ENCODE data around the gene NTRK3. TPM values are rescaled to one million over a fixed set of nuclear protein-coding genes. Genes with fewer than 3 reads are reported as not detected.

Gene NTRK3
- total RNA-seq, 1 donor from 2014 or later: not detected

DNA sequence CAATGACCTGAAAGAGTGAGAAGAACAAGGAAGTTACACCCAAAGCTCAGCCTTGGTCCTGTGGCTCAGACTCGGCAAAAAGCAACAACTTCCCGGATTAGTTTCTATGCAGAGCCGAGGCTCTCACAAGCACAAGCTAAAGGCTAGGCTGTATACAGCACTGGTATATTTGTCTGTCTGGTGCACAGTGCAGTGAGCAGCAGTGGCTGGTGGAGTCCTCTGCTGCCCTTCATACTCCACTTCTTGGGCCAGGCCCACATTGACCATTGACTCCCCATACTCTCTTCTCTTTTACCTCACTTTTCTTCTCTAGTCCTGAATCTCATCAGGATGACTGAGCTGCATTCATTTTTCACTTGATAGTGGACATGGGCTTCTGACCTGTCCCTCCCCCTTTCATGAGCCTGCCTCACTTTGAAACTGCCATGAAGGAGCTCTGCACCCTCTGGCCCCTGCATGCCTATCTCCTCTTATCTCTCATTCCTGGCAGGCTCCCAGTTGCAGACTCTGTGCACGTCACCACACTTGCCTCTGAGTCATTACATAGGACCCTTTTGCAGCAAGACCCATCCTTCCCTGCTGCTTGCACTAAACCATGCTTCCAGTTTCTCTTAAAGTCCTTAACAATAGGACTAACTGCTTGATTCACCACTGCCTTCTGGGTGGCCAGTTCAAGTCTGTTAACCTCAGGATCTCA lies 379.3 kb downstream of the NTRK3 start:
- no peaks in the 10 kb centered on the region for H3K27me3 Mint-ChIP-seq
- H3K4me1 Mint-ChIP-seq: no peaks in the 10 kb centered on the region
- TF ChIP-seq, protein P1, sequence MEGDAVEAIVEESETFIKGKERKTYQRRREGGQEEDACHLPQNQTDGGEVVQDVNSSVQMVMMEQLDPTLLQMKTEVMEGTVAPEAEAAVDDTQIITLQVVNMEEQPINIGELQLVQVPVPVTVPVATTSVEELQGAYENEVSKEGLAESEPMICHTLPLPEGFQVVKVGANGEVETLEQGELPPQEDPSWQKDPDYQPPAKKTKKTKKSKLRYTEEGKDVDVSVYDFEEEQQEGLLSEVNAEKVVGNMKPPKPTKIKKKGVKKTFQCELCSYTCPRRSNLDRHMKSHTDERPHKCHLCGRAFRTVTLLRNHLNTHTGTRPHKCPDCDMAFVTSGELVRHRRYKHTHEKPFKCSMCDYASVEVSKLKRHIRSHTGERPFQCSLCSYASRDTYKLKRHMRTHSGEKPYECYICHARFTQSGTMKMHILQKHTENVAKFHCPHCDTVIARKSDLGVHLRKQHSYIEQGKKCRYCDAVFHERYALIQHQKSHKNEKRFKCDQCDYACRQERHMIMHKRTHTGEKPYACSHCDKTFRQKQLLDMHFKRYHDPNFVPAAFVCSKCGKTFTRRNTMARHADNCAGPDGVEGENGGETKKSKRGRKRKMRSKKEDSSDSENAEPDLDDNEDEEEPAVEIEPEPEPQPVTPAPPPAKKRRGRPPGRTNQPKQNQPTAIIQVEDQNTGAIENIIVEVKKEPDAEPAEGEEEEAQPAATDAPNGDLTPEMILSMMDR (IDR thresholded peaks at IDR 0.05): no peak
- intact Hi-C loops (cut with micrococcal nuclease): no loop called here
- H3K4me3 Mint-ChIP-seq: no peak overlapping the region
- ChIA-PET CTCF (no interaction called here), POLR2A (no interaction called here)
- no peak for DNase-seq
- H3K27ac Mint-ChIP-seq: no peak overlapping the region
- ATAC-seq (ENCODE audit: low read depth): no peak
- no peaks in the 10 kb centered on the region for H3K36me3 Mint-ChIP-seq (ENCODE audit: low read depth)
- no peaks in the 10 kb centered on the region for H3K9me3 Mint-ChIP-seq

DNA sequence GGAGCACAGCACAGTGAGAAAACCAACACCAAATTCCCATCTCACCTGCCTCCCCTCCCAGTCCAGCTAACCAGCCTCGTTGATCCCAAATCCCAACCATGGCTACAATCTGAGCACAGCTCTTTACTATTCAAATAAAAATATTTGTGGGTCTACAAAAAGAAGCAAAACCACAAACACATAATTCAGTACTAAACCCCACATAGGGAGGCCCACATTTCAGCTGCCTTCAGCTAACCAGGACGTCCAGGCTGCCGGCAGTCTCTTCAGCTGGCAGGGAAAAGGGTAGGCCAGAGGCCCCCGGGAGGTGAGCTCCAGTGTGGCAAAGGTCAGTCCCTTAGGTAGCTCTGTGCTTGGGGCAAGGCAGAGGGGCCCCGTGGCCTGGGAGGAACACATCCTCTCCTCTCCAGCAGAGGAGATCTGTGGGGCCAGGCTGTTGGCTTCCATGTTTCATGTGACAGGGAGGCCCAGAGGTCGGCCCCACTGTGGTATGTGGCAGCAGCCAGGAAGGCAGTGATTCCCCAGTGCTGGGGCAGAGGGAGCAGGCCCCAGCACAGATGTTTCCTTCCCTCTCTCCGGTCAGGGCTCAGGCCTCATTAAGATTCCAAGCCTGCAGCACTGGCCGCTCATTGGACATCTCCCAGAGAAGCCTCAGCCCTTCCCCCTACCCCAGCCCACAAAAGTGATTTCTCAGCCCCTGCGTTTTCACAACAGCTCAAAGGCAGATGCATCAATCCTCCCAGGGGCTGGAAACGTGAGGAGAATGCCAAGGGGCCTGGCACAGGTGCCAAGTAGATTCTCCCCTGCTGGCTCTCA lies 381.4 kb downstream of the NTRK3 start:
- H3K4me3 Mint-ChIP-seq: no peak overlapping the region
- ChIA-PET POLR2A (no interaction called here), CTCF (no interaction called here)
- H3K36me3 Mint-ChIP-seq (ENCODE audit: low read depth): no peaks in the 10 kb centered on the region
- no peak for DNase-seq
- TF ChIP-seq, protein P1 (IDR thresholded peaks at IDR 0.05): no peak
- H3K9me3 Mint-ChIP-seq: no peaks in the 10 kb centered on the region
- intact Hi-C loops (cut with micrococcal nuclease): no loop called here
- ATAC-seq (ENCODE audit: low read depth): no peak
- H3K27me3 Mint-ChIP-seq: no peaks in the 10 kb centered on the region
- H3K27ac Mint-ChIP-seq: no peak overlapping the region
- H3K4me1 Mint-ChIP-seq: no peaks in the 10 kb centered on the region

DNA sequence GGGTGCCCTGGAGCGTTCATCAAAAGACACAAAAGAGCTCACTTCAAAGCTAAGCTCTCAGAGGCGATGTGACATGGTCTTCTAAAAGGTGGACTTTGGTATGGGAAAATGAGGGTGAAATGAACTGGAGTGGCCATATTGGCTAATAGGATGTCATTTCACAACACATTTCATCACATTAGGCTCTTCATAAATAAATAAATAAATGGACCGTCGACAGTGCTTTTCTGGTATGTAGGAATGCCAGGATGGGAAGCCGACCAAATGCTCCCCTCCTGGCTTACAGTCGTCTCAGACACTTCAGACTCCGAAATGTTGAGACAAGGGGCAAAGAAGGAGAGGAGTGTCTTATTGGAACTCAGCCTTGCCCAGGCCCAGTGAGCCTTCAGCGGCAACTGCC lies 383.0 kb downstream of the NTRK3 start:
- H3K4me1 Mint-ChIP-seq: no peaks in the 10 kb centered on the region
- intact Hi-C loops (cut with micrococcal nuclease): no loop called here
- DNase-seq (no peak), ATAC-seq (ENCODE audit: low read depth) (no peak)
- ChIA-PET POLR2A (no interaction called here), CTCF (no interaction called here)
- no peaks in the 10 kb centered on the region for H3K27me3 Mint-ChIP-seq
- no peak overlapping the region for H3K27ac Mint-ChIP-seq
- no peaks in the 10 kb centered on the region for H3K36me3 Mint-ChIP-seq (ENCODE audit: low read depth)
- H3K4me3 Mint-ChIP-seq: no peak overlapping the region
- TF ChIP-seq, protein P1 (IDR thresholded peaks at IDR 0.05): no peak
- no peaks in the 10 kb centered on the region for H3K9me3 Mint-ChIP-seq

DNA sequence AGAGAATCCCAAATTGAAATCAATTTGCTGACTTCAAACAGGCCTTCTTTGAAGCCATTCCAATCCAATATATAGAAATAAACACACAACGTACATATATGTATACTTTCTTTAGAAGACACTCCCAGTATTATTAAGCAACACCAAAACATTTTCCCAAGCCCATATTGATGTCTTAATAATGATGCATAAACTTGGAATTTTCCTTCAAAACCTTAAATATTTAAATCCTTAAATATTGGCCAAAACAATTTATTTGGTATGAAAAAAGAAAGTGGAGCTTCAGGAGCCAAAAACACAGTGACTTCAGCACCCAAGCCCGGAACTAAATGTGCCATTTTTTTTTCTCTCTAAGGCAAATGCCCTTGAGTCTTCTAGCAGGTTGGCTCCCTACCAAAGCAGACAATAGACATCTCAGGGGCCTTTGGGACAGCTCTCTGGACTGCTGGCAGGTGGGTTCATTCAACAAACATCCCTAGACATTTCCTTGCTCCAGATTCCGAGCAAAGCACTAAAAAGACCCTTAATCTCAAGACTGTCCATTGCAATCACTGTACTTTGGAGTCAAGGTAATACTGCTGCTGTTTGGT lies 384.7 kb downstream of the NTRK3 start:
- TF ChIP-seq, protein P1 (IDR thresholded peaks at IDR 0.05): no peak
- intact Hi-C loops (cut with micrococcal nuclease): no loop called here
- no peaks in the 10 kb centered on the region for H3K36me3 Mint-ChIP-seq (ENCODE audit: low read depth)
- no peak overlapping the region for H3K4me3 Mint-ChIP-seq
- no peak overlapping the region for H3K27ac Mint-ChIP-seq
- ChIA-PET CTCF (no interaction called here), POLR2A (no interaction called here)
- no peaks in the 10 kb centered on the region for H3K27me3 Mint-ChIP-seq
- DNase-seq (no peak), ATAC-seq (ENCODE audit: low read depth) (no peak)
- no peaks in the 10 kb centered on the region for H3K4me1 Mint-ChIP-seq
- no peaks in the 10 kb centered on the region for H3K9me3 Mint-ChIP-seq

DNA sequence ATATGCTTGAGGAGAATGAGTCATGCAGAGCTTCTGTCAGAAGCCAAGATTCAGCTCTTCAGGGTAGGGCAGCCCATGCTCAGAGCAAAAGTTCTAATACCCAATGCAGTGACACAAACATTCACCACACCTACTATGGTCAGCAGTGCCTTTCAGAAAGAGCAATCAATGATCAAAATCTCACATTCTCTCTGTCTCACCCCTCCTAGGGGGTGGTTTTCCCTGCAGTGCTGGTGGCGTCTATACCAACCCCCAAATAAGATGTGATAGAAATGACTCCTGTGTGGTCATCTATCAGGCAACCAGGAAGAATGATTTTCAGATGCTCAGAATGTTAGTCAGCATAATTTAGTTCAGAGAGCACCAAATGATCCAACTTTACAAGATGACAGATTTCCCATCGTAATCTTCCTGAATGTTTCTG lies 385.3 kb downstream of the NTRK3 start:
- Mint-ChIP-seq H3K9me3 (no peaks in the 10 kb centered on the region), H3K4me1 (no peaks in the 10 kb centered on the region), H3K4me3 (no peak overlapping the region), H3K27ac (no peak overlapping the region), H3K27me3 (no peaks in the 10 kb centered on the region), H3K36me3 (ENCODE audit: low read depth) (no peaks in the 10 kb centered on the region)
- TF ChIP-seq, protein P1 (IDR thresholded peaks at IDR 0.05): no peak
- intact Hi-C loops (cut with micrococcal nuclease): no loop called here
- CTCF ChIA-PET: no interaction called here
- POLR2A ChIA-PET: no interaction called here
- ATAC-seq (ENCODE audit: low read depth) (no peak), DNase-seq (no peak)

Data from activated B cell treated with CpG ODN at 0.5 μM for 24 hours (primary cell).